Esophagus squamous epithelium (tissue), 5 donors: ENCODE data around the gene SYT5. TPM values are rescaled to one million over a fixed set of nuclear protein-coding genes. Genes with fewer than 3 reads are reported as not detected.

Experiments
- DNase-seq: peaks from one replicate; lab custom pipeline; 2025; lab: John Stamatoyannopoulos, UW
- H3K27ac ChIP-seq, 4 donors: fragments of 200-600 bp; sonication (generic); one replicate each; pipeline ENCODE4 v1.5.1; 2016 to 2019; ENCODE audit warnings: mild to moderate bottlenecking in 1 of 4
- H3K27me3 ChIP-seq, 4 donors: fragments of 200-600 bp; sonication (generic); 1 replicate in 3 of 4; 2 replicates in 1 of 4; pipeline versions ENCODE4 v1.5.1 to v1.6.0; 2017 to 2021; ENCODE audit warnings: antibody characterized with exemption in 1 of 4
- H3K36me3 ChIP-seq, 3 donors: fragments of 200-600 bp; sonication (generic); one replicate each; pipeline ENCODE4 v1.5.1; 2016 to 2019
- H3K4me1 ChIP-seq, 3 donors: fragments of 200-600 bp; sonication (generic); one replicate each; pipeline ENCODE4 v1.5.1; 2017 to 2019
- H3K4me3 ChIP-seq, 4 donors: fragments of 200-600 bp; sonication (generic); 1 replicate in 3 of 4; 2 replicates in 1 of 4; pipeline ENCODE4 v1.5.1; 2016 to 2019; ENCODE audit warnings: mild to moderate bottlenecking in 2 of 4, moderate library complexity in 1 of 4
- H3K9me3 ChIP-seq, 3 donors: fragments of 200-600 bp; sonication (generic); one replicate each; pipeline ENCODE4 v1.5.1; 2016 to 2019
- CTCF ChIP-seq, 6 experiments: fragments of 450-650 bp in 4 of 6; fragments of 200-600 bp in 2 of 6; sonication (generic) in 2 of 6; IDR thresholded peaks; one replicate each; pipeline ENCODE4 v1.5.1; 2016 to 2019; ENCODE audit warnings: antibody characterized with exemption in 6 of 6, mild to moderate bottlenecking in 4 of 6, moderate library complexity in 4 of 6
- POLR2A ChIP-seq, 4 donors: fragments of 450-650 bp; IDR thresholded peaks; one replicate each; pipeline ENCODE4 v1.6.1; 2017; ENCODE audit warnings: antibody characterized with exemption in 4 of 4, mild to moderate bottlenecking in 4 of 4, moderate library complexity in 3 of 4
- WGBS, 2 donors: methylation state at CpG; one replicate each; pipeline ENCODE4 v1.1.5; 2018; 5-methylcytosine and 5-hydroxymethylcytosine counted together
- intact Hi-C: fragments of 100-400 bp; cut with DNase I; formaldehyde crosslinking; loops from one replicate; pipeline ENCODE4 v1.15.0; 2022
- small RNA-seq, 4 donors: library from RNA; depleted of rRNA; stranded (forward); fragments of <200 nt; gene quantifications; one replicate each; pipeline ENCODE3, GENCODE V24; 2016
- total RNA-seq, 4 donors: library from RNA; depleted of rRNA; stranded (reverse); fragments of >200 nt; gene quantifications; one replicate each; pipeline ENCODE4 v1.1.0, GENCODE V29; 2016
- donor health status: DM: yes; HTN: yes; CAD: no.

The SYT5 gene
- total RNA-seq, 4 donors from 2014 or later = 0.22 TPM; not detected in 3

- no peak for DNase-seq
- intact Hi-C loops = no loop called here
- Histone ChIP-seq H3K27me3 (peaks cover 0 to 77% (median 0%) of the 10 kb centered on the region in 4 donors), H3K4me1 (no peaks in the 10 kb centered on the region), H3K36me3 (no peaks in the 10 kb centered on the region), H3K27ac (no peak overlapping the region), H3K9me3 (no peaks in the 10 kb centered on the region), H3K4me3 (no peak overlapping the region)
- WGBS, 2 donors = 61 to 63% methylated on average over 14 to 18 of the region's 25 CpGs
- TF ChIP-seq POLR2A (IDR thresholded peaks at IDR 0.05) = no peak
- no peak for TF ChIP-seq CTCF (IDR thresholded peaks at IDR 0.05)
Observed at GRCh38 chr19:55133639-55134444, 46.2 kb downstream of the SYT5 start.

DNA sequence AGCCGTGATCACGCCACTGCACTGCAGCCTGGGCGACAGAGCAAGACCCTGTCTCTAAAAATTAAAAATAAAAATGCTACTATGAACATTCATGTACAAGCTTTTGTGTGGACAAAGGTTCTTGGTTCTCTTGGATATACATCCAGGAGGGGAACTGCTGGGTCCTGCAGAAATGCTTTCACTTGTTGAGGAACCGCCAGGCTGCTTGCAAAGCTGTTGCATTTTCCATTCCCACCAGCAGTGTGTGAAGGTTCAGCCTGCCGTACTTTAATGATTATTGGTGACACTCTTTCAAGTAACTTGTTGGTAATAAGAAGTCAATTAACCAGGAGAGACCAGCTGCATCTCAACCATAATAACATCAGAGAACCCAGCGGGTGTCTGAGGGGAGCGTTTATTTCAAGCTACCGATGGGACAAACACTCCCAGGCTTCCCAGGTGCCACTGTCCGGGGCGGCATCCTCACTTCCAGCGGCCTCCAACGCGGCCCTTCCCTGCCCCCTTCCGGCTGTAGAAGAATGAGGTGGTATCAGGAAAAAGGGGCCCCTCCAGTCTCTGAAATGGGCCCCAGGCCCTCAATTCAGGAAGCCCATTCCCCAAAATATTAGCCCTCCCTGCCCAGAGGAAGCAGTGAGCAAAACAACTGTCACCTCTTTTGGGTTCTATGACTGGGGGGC lies 47.5 kb downstream of the SYT5 start:
- TF ChIP-seq POLR2A (IDR thresholded peaks at IDR 0.05) = no peak
- TF ChIP-seq CTCF (IDR thresholded peaks at IDR 0.05) = no peak
- Histone ChIP-seq H3K9me3 (no peaks in the 10 kb centered on the region), H3K27ac (no peak overlapping the region), H3K4me1 (no peaks in the 10 kb centered on the region), H3K27me3 (peaks cover 0 to 65% (median 0%) of the 10 kb centered on the region in 4 donors), H3K4me3 (no peak overlapping the region), H3K36me3 (no peaks in the 10 kb centered on the region)
- intact Hi-C loops = no loop called here
- no peak for DNase-seq
- WGBS, 2 donors = 59 to 76% methylated on average over 5 to 8 of the region's 14 CpGs

DNA sequence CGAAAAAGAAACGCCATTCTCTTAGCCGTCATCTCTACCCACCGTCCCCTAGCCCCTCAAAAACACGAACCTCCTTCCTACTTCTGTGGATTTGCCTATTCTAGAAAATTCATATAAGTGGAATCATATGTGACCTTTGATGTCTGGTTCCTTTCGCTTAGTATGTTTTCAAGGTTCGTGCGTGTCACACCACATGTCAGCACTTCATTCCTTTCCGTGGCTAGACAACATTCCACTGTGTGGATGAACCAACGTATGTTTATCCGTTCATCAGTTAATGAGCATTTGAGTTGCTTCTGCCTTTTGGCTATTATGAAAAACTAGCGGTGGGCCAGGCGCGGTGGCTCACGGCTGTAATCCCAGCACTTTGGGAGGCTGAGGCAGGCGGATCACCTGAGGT lies 48.7 kb downstream of the SYT5 start:
- Histone ChIP-seq H3K4me3 (no peak overlapping the region), H3K27me3 (peaks cover 0 to 54% (median 0%) of the 10 kb centered on the region in 4 donors), H3K27ac (no peak overlapping the region), H3K36me3 (no peaks in the 10 kb centered on the region), H3K4me1 (no peaks in the 10 kb centered on the region), H3K9me3 (no peaks in the 10 kb centered on the region)
- TF ChIP-seq CTCF (IDR thresholded peaks at IDR 0.05) = no peak
- no peak for TF ChIP-seq POLR2A (IDR thresholded peaks at IDR 0.05)
- 71 to 85% methylated on average over 15 to 16 of the region's 16 CpGs for WGBS, 2 donors
- intact Hi-C loops = no loop called here
- no peak for DNase-seq

Small RNAs within 50 kb of the gene (small RNA-seq; reads per million reads assigned to genes)
- 0 reads per million in 4 donors for gene MIR7975
- gene RF01210 = 0 to 0.27 (median 0) reads per million in 4 donors

Other genes with a start within 250 kb of the SYT5 start
- gene NLRP7, start 232.8 kb downstream of the SYT5 start, total RNA-seq = not detected
- 10 to 100 TPM; 10.1 to 44.4 (median 17.5) TPM for gene NLRP2, start 213.9 kb downstream of the SYT5 start, total RNA-seq
- gene GP6, start 142.0 kb downstream of the SYT5 start, total RNA-seq = not detected
- 10 to 100 TPM; 32.2 to 68.0 (median 41.4) TPM for gene RDH13, start 117.1 kb downstream of the SYT5 start, total RNA-seq
- gene EPS8L1, start 104.4 kb downstream of the SYT5 start, total RNA-seq = 100 to 1,000 TPM; 151 to 341 (median 286) TPM
- gene PPP1R12C, start 62.7 kb downstream of the SYT5 start, total RNA-seq = 10 to 100 TPM; 35.1 to 89.1 (median 43.7) TPM
- 10 to 100 TPM in 1 of 4 donors, 1 to 10 TPM in 3; 3.3 to 23.1 (median 6.2) TPM for gene TNNT1, start 31.1 kb downstream of the SYT5 start, total RNA-seq
- gene TNNI3, start 22.6 kb downstream of the SYT5 start, total RNA-seq = not detected
- 1 to 10 TPM in 3 of 4 donors, under 1 TPM in 1; 0.53 to 2.8 (median 1.4) TPM for gene DNAAF3, start 13.7 kb downstream of the SYT5 start, total RNA-seq
- 1 to 10 TPM in 3 of 4 donors, under 1 TPM in 1; 0.57 to 2.0 (median 1.3) TPM for gene PTPRH, start 29.2 kb upstream of the SYT5 start, total RNA-seq
- 1 to 10 TPM in 3 of 4 donors, not detected in 1; 1.1 to 3.6 (median 2.2) TPM for gene TMEM86B, start 48.5 kb upstream of the SYT5 start, total RNA-seq
- gene PPP6R1, start 78.7 kb upstream of the SYT5 start, total RNA-seq = 10 to 100 TPM; 30.6 to 59.2 (median 47.4) TPM
- 10 to 100 TPM; 27.1 to 40.7 (median 32.4) TPM for gene HSPBP1, start 99.8 kb upstream of the SYT5 start, total RNA-seq
- 1 to 10 TPM in 1 of 4 donors, under 1 TPM in 1, not detected in 2; 0.73 to 1.1 TPM for gene BRSK1, start 103.7 kb upstream of the SYT5 start, total RNA-seq
- 1 to 10 TPM in 1 of 4 donors, not detected in 3; 1.7 TPM for gene TMEM150B, start 145.1 kb upstream of the SYT5 start, total RNA-seq
- 1 to 10 TPM; 5.3 to 9.9 (median 8.2) TPM for gene KMT5C, start 159.6 kb upstream of the SYT5 start, total RNA-seq
- 1 to 10 TPM in 1 of 4 donors, under 1 TPM in 2, not detected in 1; 0.66 to 1.4 (median 0.95) TPM for gene COX6B2, start 174.4 kb upstream of the SYT5 start, total RNA-seq
- gene GARIN5B, start 183.0 kb upstream of the SYT5 start, total RNA-seq = not detected
- gene IL11, start 190.2 kb upstream of the SYT5 start, total RNA-seq = not detected
- not detected for gene TMEM190, start 196.5 kb upstream of the SYT5 start, total RNA-seq
- gene TMEM238, start 204.0 kb upstream of the SYT5 start, total RNA-seq = 10 to 100 TPM; 11.9 to 41.8 (median 27.1) TPM
- gene RPL28, start 205.6 kb upstream of the SYT5 start, total RNA-seq = 100 to 1,000 TPM; 395 to 866 (median 753) TPM
- 10 to 100 TPM; 15.6 to 41.4 (median 31.2) TPM for gene UBE2S, start 227.5 kb upstream of the SYT5 start, total RNA-seq